Ectodermal cell (in vitro differentiated cells): Measurements from ENCODE around the gene ZFAND6.

Experiments
- H3K27ac ChIP-seq: 2 replicates; pipeline ENCODE4 v1.7.0; 2013; ENCODE audit warnings: mild to moderate bottlenecking, low read depth, low read length; ENCODE audit not compliant: insufficient read depth, poor library complexity, severe bottlenecking
- H3K27me3 ChIP-seq: 2 replicates; pipeline ENCODE4 v1.7.0; 2013; ENCODE audit warnings: mild to moderate bottlenecking, low read length; ENCODE audit not compliant: insufficient read depth, control insufficient read depth, poor library complexity, severe bottlenecking
- H3K36me3 ChIP-seq: one replicate; pipeline ENCODE4 v1.7.0; 2013; ENCODE audit warnings: low read length; ENCODE audit not compliant: control insufficient read depth, insufficient read depth
- H3K4me1 ChIP-seq: one replicate; pipeline ENCODE4 v1.7.0; 2013; ENCODE audit warnings: low read length; ENCODE audit not compliant: control insufficient read depth, insufficient read depth
- H3K4me3 ChIP-seq: 2 replicates; pipeline ENCODE4 v1.7.0; 2013; ENCODE audit warnings: low read depth, low read length, control low read depth; ENCODE audit not compliant: insufficient read depth
- H3K9me3 ChIP-seq: 2 replicates; pipeline ENCODE4 v1.7.0; 2013; ENCODE audit warnings: mild to moderate bottlenecking, low read length, moderate library complexity; ENCODE audit not compliant: control insufficient read depth
- WGBS, 2 experiments: methylation state at CpG; one replicate each; pipeline ENCODE4 v1.1.7; 2013; ENCODE audit warnings: missing lambda C conversion rate in 2 of 2; 5-methylcytosine and 5-hydroxymethylcytosine counted together

ZFAND6 gene

DNA sequence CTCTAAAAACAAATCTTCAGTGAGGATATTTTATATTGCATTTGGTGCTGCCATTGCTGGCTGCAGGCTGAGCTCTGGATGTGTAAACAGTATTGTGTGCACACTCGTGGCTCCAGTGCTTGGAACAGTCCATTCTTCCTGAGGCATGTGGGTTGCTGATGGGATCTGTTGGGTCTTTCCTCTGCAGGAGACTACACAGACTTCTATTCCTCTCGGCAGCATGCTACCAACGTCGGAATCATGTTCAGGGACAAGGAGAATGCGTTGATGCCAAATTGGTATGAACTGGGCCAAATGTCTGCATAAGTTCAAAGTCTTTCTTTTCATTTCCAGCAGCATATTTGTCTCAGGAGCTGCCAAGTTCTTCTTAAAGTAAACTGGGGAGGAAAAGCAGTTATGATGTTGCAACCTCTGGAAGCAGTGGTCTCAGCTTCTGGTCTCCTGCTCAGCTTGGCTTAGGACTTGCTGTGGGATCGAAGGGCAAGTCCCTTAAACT is 102.6 kb downstream of the ZFAND6 start:
- Histone ChIP-seq H3K9me3 (no peaks in the 10 kb centered on the region), H3K4me3 (no peak overlapping the region), H3K36me3 (no peaks in the 10 kb centered on the region), H3K27me3 (no peaks in the 10 kb centered on the region), H3K4me1 (no peaks in the 10 kb centered on the region), H3K27ac (no peak overlapping the region)
- 91 to 98% methylated on average over 6 of the region's 6 CpGs for WGBS, 2 experiments

DNA sequence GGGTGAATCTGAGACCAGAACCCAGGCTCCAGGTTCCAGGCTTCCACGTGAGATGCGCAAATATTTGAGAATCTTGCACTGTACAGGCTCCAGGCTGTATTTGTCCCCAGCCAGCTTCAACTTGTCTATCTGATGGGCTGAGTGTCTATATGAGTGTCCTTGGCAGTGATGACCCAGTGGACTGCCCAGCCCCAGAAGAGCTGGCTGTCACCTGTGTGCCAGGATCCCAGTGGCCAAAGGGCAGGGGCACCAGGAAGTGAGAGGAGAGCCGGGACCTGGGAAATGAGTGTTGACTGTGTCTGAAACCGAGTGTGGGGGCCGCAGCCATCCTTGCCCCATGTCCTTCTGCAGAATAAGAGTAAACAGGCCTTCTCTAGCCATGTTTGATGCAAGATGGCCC is 103.7 kb downstream of the ZFAND6 start:
- Histone ChIP-seq H3K36me3 (no peaks in the 10 kb centered on the region), H3K4me1 (no peaks in the 10 kb centered on the region), H3K27me3 (no peaks in the 10 kb centered on the region), H3K4me3 (no peak overlapping the region), H3K9me3 (no peaks in the 10 kb centered on the region), H3K27ac (no peak overlapping the region)
- 94 to 96% methylated on average over 5 of the region's 5 CpGs for WGBS, 2 experiments

DNA sequence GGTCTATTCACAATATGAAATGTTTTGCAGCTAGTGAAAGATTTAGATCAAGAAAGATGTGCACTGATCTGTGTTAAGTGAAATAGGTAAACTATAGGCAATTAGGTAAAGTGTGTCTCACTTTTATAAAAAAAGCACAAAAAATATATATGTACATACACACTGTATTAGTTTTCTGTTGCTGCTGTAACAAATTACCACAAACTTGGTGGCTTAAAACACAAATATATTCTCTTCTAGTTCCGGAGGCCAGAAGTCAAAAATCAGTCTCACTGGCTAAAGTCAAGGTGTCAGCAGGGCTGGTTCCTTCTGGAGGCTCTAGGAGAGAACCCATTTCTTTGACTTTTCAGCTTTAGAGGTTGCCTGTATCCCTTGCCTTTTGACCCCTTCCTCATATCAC is 104.4 kb downstream of the ZFAND6 start:
- H3K27me3 ChIP-seq = no peaks in the 10 kb centered on the region
- no peak overlapping the region for H3K4me3 ChIP-seq
- H3K9me3 ChIP-seq = no peaks in the 10 kb centered on the region
- no peak overlapping the region for H3K27ac ChIP-seq
- H3K4me1 ChIP-seq = no peaks in the 10 kb centered on the region
- 90 to 96% methylated on average over 1 of the region's 1 CpG for WGBS, 2 experiments
- no peaks in the 10 kb centered on the region for H3K36me3 ChIP-seq

DNA sequence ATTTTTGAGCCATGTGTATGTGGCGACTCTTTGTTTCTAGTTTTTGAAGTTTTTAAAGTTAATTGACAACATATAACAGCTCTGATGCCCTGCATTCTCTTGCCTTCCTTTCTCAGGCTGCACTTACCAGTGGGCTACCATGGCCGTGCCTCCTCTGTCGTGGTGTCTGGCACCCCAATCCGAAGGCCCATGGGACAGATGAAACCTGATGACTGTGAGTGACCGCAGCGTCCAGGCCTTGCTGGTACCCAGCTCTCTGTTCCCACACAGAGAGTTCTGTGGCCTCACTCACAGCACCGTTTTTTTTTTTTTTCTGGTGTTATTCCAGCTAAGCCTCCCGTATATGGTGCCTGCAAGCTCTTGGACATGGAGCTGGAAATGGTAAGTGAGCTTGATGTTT is 108.5 kb downstream of the ZFAND6 start:
- H3K9me3 ChIP-seq = no peaks in the 10 kb centered on the region
- H3K4me1 ChIP-seq = no peaks in the 10 kb centered on the region
- no peak overlapping the region for H3K4me3 ChIP-seq
- 95 to 97% methylated on average over 8 of the region's 8 CpGs for WGBS, 2 experiments
- H3K27ac ChIP-seq = no peak overlapping the region
- H3K27me3 ChIP-seq = no peaks in the 10 kb centered on the region
- H3K36me3 ChIP-seq = no peaks in the 10 kb centered on the region

DNA sequence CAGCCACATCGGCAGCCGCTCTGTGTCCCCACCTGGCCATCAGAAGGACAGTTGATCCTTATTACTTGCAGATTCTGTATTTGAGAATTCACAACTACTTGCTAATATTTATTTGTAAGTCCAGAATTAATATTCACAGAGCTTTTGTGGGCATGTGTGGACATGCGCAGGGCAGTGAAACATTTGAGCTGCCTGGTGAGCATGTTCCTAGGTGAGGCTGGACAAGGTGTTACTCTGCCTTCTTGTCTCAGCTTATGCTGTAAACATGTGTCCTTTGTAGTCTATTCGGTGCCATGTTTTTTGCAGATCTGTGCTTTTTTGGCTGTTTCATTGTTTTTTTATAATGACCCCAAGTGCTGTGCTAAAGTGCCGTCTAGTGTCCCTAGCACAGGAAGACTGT is 108.9 kb downstream of the ZFAND6 start:
- Histone ChIP-seq H3K9me3 (no peaks in the 10 kb centered on the region), H3K4me1 (no peaks in the 10 kb centered on the region), H3K27me3 (no peaks in the 10 kb centered on the region), H3K36me3 (no peaks in the 10 kb centered on the region), H3K27ac (no peak overlapping the region), H3K4me3 (no peak overlapping the region)
- 80 to 83% methylated on average over 5 of the region's 5 CpGs for WGBS, 2 experiments

DNA sequence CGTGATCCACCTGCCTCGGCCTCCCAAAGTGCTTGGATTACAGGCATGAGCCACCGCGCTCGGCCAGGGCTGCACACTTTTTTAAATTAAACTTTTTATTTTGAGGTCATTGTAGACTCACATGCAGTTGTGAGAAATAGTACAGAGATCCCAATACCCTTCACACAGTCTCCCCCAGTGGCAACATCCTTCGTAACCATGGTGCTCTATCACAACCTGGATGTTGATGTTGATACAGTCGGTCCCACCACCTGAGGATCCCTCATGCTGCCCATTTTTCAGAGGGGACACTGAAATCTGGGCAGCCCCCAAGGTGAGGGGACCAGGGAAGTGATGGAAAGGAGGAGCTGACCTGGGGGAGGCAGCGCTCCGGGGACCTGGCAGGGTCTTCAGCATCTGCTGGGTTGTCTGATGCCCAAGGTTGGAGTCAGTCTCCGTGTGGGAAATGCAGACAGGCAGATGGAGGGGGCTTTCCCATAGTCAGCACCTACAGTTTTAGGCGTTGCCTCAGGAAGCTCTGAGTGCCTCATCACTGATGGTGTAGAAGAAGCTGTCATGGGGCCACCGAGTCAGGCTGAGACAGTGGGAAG is 110.4 kb downstream of the ZFAND6 start:
- 94 to 96% methylated on average over 12 of the region's 12 CpGs for WGBS, 2 experiments
- no peaks in the 10 kb centered on the region for H3K9me3 ChIP-seq

DNA sequence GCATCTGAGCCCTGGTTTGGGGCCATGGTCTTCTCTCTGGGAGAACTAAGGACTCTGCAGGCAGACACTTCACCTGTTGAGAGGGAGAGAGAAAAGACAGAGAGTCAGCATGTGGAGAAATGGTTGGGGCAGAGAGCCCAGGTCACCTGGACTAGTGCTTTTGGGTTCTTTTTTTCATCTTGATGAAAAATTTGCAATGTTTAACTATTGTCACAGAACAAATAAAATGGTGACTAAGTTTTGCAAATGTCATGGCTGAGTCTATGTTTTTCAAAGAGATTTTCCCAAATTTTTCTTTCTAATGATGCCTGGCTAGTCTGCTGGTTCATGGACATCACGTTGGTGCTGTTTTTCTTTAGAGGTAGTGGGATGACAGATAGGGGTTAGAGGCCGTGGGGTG is 111.1 kb downstream of the ZFAND6 start:
- WGBS, 2 experiments = 100% methylated on average over 1 to 2 of the region's 2 CpGs
- H3K4me3 ChIP-seq = no peak overlapping the region
- no peak overlapping the region for H3K27ac ChIP-seq
- no peaks in the 10 kb centered on the region for H3K4me1 ChIP-seq
- no peaks in the 10 kb centered on the region for H3K9me3 ChIP-seq
- H3K36me3 ChIP-seq = no peaks in the 10 kb centered on the region
- no peaks in the 10 kb centered on the region for H3K27me3 ChIP-seq

More for the DNA sequence above, 110.4 kb downstream of the ZFAND6 start:
- H3K4me3 ChIP-seq = no peak overlapping the region
- no peaks in the 10 kb centered on the region for H3K36me3 ChIP-seq
- no peaks in the 10 kb centered on the region for H3K4me1 ChIP-seq
- no peaks in the 10 kb centered on the region for H3K27me3 ChIP-seq
- H3K27ac ChIP-seq = no peak overlapping the region

DNA sequence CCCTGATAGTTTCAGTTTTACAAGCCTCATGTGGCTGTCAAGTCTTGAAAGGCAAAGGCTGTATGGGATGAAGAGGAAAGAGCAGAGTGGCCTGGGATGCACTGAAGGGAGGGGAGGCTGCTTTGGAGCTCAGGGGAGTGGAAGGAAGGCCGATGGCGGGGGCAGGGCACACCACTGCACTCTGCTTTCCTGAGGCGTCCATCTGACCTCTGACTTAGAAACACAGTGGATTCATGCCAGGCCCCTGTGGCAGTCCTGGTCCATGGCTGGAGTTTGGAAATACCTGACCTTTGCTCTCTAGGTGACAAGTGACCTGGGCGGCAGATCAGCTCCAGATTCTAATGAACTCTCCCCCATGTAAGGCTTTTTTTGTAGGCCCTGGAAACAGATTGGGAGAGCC is 112.3 kb downstream of the ZFAND6 start:
- Histone ChIP-seq H3K4me3 (no peak overlapping the region), H3K36me3 (no peaks in the 10 kb centered on the region), H3K4me1 (no peaks in the 10 kb centered on the region), H3K27me3 (no peaks in the 10 kb centered on the region), H3K27ac (no peak overlapping the region), H3K9me3 (no peaks in the 10 kb centered on the region)
- WGBS, 2 experiments = 75 to 83% methylated on average over 4 of the region's 4 CpGs

DNA sequence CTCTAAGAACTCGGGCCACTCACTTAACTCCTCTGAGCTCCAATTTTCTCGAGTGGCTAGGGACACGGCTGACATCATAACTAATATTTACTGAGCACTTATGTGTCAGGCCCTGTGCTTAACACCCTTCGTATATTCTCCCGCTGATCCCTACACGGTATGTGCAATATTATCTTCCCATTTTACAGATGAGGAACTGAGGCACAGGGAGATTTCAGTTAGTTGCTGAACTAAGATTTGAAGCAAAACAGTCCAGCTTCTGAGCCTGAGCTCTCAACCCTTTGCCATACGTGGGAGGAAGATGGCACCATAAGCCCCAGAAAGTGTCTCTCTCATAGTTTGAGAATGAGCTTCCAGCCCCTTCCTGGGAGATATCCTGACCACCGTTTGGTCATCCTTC is 112.9 kb downstream of the ZFAND6 start:
- no peaks in the 10 kb centered on the region for H3K36me3 ChIP-seq
- H3K4me3 ChIP-seq = no peak overlapping the region
- H3K4me1 ChIP-seq = no peaks in the 10 kb centered on the region
- H3K27me3 ChIP-seq = no peaks in the 10 kb centered on the region
- no peak overlapping the region for H3K27ac ChIP-seq
- WGBS, 2 experiments = 78 to 83% methylated on average over 8 of the region's 8 CpGs
- no peaks in the 10 kb centered on the region for H3K9me3 ChIP-seq

DNA sequence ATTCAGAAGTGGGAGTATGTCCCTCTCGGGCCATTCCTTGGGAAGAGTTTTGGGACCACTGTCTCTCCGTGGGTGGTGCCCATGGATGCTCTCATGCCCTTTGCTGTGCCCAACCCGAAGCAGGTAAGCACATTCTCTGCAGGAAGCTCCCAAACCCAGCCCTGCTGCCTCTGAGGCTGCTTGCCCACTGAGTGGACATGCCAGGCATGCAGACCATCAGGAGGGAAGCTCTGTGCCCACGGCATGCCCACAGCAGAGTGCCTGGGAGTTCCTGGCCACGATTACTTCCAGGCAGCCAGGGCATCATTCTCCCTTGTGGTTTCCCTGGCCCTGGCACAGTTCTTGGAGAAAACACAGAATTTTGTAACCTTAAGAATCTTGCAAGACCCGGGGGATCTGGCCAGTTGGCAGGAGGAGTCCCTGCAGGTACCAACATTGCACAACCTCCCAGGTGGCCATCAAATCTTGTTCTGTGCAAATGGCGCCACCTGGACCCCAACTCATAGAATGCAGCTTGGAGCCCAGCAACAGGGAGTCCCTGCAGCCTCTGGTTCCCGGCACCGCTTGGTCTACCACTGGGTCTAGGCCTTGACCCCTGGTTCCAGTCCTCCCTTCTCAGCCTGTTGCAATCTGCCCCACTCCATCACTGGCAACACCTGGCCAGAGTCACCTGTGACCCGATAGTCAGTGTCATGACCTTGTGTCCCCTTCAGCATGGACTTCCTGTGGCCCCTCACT is 113.7 kb downstream of the ZFAND6 start:
- Histone ChIP-seq H3K9me3 (no peaks in the 10 kb centered on the region), H3K4me3 (no peak overlapping the region), H3K27ac (no peak overlapping the region), H3K36me3 (no peaks in the 10 kb centered on the region), H3K27me3 (no peaks in the 10 kb centered on the region), H3K4me1 (no peaks in the 10 kb centered on the region)
- 74% methylated on average over 10 of the region's 10 CpGs for WGBS, 2 experiments
